Memory B cell (primary cell): ENCODE data around the gene C1orf174.

Source experiments
- ATAC-seq: fragments of 150-1000 bp; cut with Tn5 transposase; 2 replicates; pipeline ENCODE4 v1.10.0; 2021; ENCODE audit warnings: low read depth, mild to moderate bottlenecking, moderate library complexity
- DNase-seq, 2 donors: peaks; one replicate each; pipeline ENCODE4 v3.0.0; 2022; ENCODE audit warnings: low spot score in 2 of 2
- H3K27ac Mint-ChIP-seq: one replicate; pipeline ENCODE4 v1.8.0; 2022; ENCODE audit warnings: mild to moderate bottlenecking, moderate library complexity, mixed read lengths
- H3K27me3 Mint-ChIP-seq: one replicate; pipeline ENCODE4 v1.8.0; 2022; ENCODE audit warnings: mixed read lengths
- H3K36me3 Mint-ChIP-seq: one replicate; pipeline ENCODE4 v1.8.0; 2022; ENCODE audit warnings: mild to moderate bottlenecking, mixed read lengths
- H3K4me1 Mint-ChIP-seq: one replicate; pipeline ENCODE4 v1.8.0; 2022; ENCODE audit warnings: mixed read lengths
- H3K4me3 Mint-ChIP-seq: one replicate; pipeline ENCODE4 v1.8.0; 2022; ENCODE audit warnings: mild to moderate bottlenecking, moderate library complexity, mixed read lengths
- H3K9me3 Mint-ChIP-seq: one replicate; pipeline ENCODE4 v1.8.0; 2022; ENCODE audit warnings: mixed read lengths

The C1orf174 gene

DNA sequence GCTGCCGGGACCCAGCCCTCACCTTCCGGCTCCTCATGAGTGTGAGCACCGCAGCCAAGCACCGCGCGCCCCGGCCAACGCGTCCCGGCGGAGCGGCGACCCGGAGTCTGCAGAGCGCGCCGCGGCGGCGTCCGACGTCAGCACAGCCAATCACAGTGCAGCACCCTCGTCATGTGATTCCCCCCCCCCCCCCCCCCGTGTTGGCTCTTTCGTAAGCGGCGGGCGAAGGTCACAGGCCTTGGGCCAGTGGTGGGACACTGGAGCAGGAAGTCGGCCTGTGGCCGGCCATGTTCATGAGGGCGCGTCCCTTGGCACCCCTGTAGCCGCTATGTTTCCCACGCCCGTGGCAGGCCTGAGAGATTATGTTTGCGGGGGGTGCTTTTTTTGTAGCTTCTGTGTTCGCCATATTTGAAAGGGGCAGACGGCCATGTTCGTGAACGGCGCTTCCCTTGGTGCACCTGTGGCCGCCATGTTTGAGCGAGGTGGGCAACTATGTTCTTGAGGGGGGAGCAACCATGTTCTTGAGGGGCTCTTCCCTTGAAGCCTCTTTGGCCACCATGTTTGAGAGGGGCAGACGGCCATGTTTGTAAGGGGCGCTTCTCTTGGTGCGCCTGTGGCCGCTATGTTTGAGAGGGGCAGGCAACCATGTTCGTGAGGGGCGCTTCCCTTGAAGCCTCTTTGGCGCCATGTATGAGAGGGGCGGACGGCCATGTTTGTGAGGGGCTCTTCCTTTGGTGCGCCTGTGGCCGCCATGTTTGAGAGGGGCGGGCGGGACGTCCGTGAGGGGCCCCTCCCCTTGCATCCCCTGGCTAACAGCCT, at the start of gene C1orf174:
C1orf174 (minus strand) TSS at position 123 of the 819 bp plus-strand sequence; CDS start at position 37, 86 bp downstream.
- peaks cover 3% of the 10 kb centered on the region for H3K9me3 Mint-ChIP-seq
- peaks cover 17% of the 10 kb centered on the region for H3K36me3 Mint-ChIP-seq
- H3K4me1 Mint-ChIP-seq: peaks cover 12% of the 10 kb centered on the region
- peak within 1 kb of the TSS; percentile 96 for H3K4me3 Mint-ChIP-seq
- H3K27me3 Mint-ChIP-seq: no peaks in the 10 kb centered on the region
- peak; percentile 81 to 91 for DNase-seq
- peak within 1 kb of the TSS; percentile 88 for H3K27ac Mint-ChIP-seq
- peak; percentile 78 for ATAC-seq

DNA sequence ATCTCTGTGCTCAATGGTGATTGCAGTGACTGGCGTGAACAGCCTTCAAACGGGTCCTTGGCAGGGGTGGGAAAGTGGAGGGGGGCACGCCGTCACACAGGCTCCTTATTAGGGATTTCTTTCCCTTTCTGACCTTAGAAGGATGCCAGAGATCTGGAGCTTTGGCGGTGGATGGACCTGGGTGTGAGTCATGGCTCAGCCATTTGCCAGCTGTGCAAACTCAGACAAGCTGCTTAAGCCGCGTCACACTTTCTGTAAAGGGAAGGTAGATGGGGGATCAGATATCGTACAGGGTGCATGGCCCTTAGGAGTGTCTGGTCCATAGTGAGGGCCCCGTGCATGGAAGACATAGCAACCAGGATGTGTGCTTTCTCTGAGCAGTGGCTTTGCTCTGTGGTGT, 48.3 kb upstream of the C1orf174 start:
- H3K27ac Mint-ChIP-seq: no peak overlapping the region
- H3K9me3 Mint-ChIP-seq: no peaks in the 10 kb centered on the region
- peaks cover 17% of the 10 kb centered on the region for H3K27me3 Mint-ChIP-seq
- no peak for ATAC-seq
- no peaks in the 10 kb centered on the region for H3K36me3 Mint-ChIP-seq
- no peak overlapping the region for H3K4me3 Mint-ChIP-seq
- DNase-seq: no peak
- H3K4me1 Mint-ChIP-seq: no peaks in the 10 kb centered on the region

DNA sequence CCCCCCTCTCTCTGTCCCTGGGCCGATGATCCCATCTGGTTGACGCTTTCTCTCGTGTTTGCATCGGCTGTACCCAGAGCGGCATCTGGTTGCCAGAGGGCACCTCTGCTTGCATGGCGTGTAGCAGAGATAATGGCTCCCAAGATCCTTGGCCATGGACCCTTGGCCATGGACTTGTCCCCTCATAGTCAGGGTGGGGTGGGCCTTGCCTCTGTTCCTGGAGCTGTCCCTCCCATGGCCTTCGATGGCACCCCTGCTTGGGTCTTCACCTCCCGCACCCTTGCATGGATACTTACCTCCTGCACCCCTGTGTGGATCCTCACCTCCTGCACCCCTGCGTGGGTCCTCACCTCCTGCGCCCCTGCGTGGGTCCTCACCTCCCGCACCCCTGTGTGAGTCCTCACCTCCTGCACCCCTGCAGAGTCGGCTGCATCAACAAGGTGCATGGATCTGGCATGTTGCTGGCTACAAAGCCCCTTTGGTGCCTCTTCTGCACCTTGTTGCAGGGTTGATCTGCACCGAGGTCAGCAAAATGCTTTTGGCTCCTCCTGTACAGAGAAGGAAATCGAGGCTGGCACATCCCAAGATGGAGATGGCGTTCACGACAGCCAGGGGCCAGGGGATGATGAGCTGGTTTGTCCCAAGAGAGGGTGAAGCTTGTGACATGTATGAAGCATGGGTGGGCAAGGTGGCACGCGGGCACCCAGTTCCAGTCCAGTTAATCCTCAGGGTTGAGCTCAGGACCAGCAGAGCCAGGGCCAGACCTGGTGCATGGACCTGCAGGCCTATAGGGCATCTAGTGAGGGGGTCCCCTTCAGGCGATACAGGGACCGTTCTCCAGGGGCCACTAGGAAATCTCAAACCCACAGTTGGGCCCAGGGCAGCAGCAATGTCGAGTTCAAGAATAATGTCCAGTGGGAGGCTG, 46.1 kb upstream of the C1orf174 start:
- Mint-ChIP-seq H3K4me3 (no peak overlapping the region), H3K27ac (no peak overlapping the region), H3K9me3 (no peaks in the 10 kb centered on the region), H3K36me3 (no peaks in the 10 kb centered on the region), H3K4me1 (no peaks in the 10 kb centered on the region), H3K27me3 (peaks cover 17% of the 10 kb centered on the region)
- ATAC-seq: no peak
- DNase-seq: no peak

DNA sequence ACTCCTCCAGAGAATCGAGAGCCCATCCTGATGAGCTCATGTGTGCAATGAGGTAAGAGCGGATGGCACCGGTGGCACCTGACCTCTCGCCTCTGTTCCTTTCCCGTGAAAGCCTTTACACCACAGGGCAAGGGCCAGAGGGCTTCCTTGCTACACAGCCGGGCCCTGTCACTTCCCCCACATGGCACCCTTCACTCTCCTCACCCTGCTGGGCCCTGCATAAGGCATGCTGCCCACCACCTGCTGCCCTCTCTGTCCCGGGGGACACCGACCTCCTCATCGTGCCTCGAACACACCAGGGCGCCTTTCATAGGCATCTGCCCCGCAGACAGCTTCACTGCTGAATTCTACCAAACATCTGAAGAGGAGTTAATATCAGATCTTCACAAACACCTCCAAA, 45.1 kb upstream of the C1orf174 start:
- Mint-ChIP-seq H3K4me3 (no peak overlapping the region), H3K36me3 (no peaks in the 10 kb centered on the region), H3K9me3 (no peaks in the 10 kb centered on the region), H3K27ac (no peak overlapping the region), H3K27me3 (peaks cover 16% of the 10 kb centered on the region), H3K4me1 (no peaks in the 10 kb centered on the region)
- ATAC-seq: no peak
- DNase-seq: no peak

DNA sequence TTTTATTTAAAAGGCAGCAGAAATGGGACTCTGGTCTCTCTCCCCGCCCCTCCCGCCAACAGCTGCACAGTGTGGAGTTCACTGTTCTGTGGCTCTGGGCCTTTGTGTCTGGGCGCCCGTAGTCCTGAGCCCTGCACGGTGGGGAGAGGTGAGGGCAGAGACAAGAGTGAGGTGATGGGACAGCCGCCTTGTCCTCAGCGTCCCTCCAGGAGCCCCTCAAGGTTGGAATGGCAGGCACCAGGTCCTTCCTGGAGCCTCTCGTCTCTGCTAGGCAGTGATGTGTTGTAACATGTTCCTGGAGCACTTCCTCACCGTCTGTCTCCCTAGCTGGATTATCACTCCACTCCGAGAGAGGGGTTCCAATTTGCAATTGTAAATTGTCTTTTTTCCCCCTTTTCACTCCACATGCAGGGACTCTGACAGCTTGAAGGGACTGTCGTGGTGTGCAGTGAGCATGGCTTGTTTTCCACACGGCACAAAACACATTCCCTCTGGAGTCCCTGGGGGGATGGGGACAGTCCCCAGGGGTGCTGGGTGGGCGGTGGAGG, 44.6 kb upstream of the C1orf174 start:
- H3K36me3 Mint-ChIP-seq: no peaks in the 10 kb centered on the region
- no peak for ATAC-seq
- no peak for DNase-seq
- no peaks in the 10 kb centered on the region for H3K4me1 Mint-ChIP-seq
- peaks cover 14% of the 10 kb centered on the region for H3K27me3 Mint-ChIP-seq
- no peaks in the 10 kb centered on the region for H3K9me3 Mint-ChIP-seq
- no peak overlapping the region for H3K27ac Mint-ChIP-seq
- no peak overlapping the region for H3K4me3 Mint-ChIP-seq

DNA sequence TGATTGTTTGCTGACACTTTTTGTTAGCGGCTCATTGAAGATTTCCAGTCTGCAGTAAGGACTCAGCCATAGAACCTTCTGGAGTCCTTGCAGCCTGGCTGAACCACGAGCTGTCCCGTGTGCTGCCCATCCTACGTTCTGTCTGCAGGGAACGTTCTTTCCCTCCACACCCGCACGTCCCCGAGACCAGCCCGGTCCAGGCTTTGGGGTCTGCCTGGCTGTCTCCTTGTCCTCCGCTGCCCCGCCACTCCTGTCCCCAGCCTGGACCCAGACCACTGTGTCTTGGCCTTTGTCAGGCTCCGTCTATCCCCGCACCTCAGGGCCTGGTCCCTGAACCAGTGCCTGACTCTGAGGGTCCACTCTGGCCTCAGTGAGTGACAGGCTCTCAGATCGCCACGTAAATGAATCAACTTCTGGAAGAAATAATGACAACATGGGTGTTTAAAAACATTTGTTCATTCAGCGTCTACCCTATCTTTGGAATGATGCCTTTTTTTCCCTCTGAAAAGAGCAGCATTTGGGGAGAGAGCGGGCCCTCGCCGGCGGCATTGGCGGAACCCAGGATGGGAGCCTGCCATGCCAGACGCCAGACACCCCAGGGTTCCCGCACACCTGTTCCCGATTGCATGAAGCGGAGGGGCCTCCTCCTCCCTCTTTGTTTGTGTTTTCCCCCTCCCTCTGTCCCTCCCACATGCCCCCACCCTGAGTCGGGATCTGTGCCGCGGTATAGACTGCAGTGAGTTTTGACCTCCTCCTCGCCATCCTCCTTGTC, 43.9 kb upstream of the C1orf174 start:
- H3K36me3 Mint-ChIP-seq: no peaks in the 10 kb centered on the region
- DNase-seq (no peak), ATAC-seq (no peak)
- no peak overlapping the region for H3K27ac Mint-ChIP-seq
- H3K27me3 Mint-ChIP-seq: peaks cover 18% of the 10 kb centered on the region
- H3K4me3 Mint-ChIP-seq: no peak overlapping the region
- no peaks in the 10 kb centered on the region for H3K4me1 Mint-ChIP-seq
- no peaks in the 10 kb centered on the region for H3K9me3 Mint-ChIP-seq

DNA sequence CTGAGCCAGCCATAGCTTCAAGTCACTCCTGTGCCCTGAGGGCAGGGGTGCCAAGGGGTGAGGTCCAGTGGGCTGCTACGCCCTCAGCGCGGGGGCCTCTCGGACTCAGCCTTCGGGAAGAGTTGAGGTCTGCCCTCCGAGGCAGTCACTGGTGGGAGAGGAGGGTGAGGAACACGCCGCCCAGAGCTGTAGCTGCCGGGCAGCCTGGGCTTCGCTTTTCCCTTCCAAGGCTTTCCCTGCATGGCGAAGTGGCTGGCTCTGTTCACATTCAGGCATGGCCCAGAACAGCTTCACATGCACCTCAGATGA, 43.0 kb upstream of the C1orf174 start:
- Mint-ChIP-seq H3K36me3 (no peaks in the 10 kb centered on the region), H3K4me3 (no peak overlapping the region), H3K27ac (no peak overlapping the region), H3K4me1 (no peaks in the 10 kb centered on the region), H3K9me3 (peaks cover 4% of the 10 kb centered on the region), H3K27me3 (peaks cover 16% of the 10 kb centered on the region)
- ATAC-seq: no peak
- DNase-seq: no peak

DNA sequence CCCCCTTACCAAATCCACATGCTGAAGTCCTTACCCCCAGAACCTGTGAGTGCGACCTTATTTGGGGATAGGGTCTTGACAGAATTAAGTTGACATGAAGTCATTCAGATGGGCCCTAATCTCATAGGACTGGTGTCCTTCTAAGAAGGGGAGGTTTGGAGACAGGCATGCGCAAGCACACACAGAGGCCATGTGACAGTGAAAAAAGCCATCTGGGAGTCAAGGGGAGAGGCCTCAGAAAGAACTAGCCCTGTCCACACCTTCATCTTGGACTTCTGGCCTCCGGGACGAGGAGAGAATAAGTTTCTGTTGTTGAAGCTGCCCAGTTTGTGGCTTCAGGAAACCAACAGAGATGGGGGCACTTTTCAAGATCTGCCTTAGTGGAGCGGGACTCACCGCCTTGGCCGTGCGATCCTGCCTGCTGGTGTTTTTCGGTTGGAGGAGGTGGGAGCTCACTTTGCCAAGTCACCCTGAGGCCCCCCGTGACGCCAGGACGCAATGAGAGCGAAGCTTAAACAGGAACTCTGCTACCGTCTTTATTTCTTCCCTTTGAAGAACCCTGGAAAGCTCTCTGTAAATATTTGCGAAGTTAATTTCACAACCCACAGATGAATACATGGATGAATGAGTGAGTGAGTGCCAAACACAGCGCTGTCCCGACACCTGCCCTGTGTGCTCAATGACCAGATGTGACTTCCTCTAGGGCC, 42.5 kb upstream of the C1orf174 start:
- Mint-ChIP-seq H3K4me1 (no peaks in the 10 kb centered on the region), H3K4me3 (no peak overlapping the region), H3K9me3 (peaks cover 4% of the 10 kb centered on the region), H3K27me3 (peaks cover 16% of the 10 kb centered on the region), H3K36me3 (no peaks in the 10 kb centered on the region), H3K27ac (no peak overlapping the region)
- ATAC-seq (no peak), DNase-seq (no peak)

DNA sequence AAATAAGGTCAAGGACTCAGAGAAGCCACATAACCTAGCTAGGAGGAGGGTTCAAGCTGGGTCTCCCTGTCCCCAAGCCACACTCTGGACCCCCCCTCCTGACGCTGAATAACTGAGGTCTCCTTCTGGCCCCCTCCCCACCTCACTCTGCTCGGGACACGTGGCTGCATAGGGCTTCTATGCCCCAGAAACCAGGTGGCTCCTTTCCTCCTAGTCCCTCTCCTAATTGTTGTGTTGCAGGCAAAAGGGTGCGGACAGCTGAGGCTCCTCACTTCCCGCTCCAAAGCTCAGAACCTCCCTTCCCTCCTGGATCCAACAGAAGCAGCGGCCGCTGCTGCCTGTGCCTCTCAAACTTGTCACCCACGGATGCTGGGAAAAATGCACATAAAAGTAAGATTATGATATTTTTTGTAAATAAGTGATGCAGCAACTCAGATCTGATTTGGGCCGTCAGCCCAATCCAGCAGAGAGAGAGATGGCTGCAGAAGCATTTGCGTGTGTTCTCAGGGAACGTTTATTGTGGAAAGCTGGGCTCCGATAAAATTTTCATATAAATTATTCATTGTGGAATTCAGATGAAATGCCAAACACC, 40.8 kb upstream of the C1orf174 start:
- no peak overlapping the region for H3K27ac Mint-ChIP-seq
- H3K27me3 Mint-ChIP-seq: peaks cover 10% of the 10 kb centered on the region
- ATAC-seq (no peak), DNase-seq (no peak)
- no peak overlapping the region for H3K4me3 Mint-ChIP-seq
- peaks cover 5% of the 10 kb centered on the region for H3K36me3 Mint-ChIP-seq
- no peaks in the 10 kb centered on the region for H3K4me1 Mint-ChIP-seq
- peaks cover 5% of the 10 kb centered on the region for H3K9me3 Mint-ChIP-seq

DNA sequence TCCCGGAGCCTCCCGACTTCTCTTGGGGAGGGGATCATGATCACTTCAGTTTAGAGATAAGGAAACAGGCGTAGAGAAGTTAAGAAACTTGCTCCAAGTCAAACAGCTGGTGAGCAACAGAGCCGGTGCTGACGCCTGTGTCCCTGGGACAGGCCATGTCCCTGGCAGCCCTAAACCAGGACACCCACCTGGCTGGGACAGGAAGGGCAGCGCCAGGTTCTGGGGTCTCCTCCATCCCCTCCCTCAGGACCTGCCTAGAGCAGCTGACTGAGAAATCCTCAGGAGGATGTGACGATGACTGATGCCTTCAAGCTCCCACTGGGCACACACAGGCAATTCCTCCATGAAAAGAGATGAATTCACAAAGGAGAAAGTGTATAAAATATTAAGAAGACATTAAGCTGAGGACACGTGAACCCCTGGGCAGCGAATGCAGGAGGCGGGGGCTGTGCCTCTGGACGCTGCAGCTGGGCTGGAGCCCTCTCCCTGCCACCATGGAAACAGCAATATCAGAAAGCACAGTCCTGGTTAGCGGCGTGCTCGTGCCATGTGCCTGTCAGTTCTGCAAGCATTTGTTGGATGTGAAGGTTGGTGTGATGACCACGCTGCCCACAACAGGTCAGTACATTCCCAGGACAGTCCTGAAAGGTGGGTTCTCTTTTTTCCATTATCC, 40.1 kb upstream of the C1orf174 start:
- ATAC-seq (no peak), DNase-seq (no peak)
- peaks cover 9% of the 10 kb centered on the region for H3K27me3 Mint-ChIP-seq
- H3K36me3 Mint-ChIP-seq: peaks cover 5% of the 10 kb centered on the region
- H3K9me3 Mint-ChIP-seq: peaks cover 5% of the 10 kb centered on the region
- no peak overlapping the region for H3K4me3 Mint-ChIP-seq
- H3K27ac Mint-ChIP-seq: no peak overlapping the region
- H3K4me1 Mint-ChIP-seq: no peaks in the 10 kb centered on the region

DNA sequence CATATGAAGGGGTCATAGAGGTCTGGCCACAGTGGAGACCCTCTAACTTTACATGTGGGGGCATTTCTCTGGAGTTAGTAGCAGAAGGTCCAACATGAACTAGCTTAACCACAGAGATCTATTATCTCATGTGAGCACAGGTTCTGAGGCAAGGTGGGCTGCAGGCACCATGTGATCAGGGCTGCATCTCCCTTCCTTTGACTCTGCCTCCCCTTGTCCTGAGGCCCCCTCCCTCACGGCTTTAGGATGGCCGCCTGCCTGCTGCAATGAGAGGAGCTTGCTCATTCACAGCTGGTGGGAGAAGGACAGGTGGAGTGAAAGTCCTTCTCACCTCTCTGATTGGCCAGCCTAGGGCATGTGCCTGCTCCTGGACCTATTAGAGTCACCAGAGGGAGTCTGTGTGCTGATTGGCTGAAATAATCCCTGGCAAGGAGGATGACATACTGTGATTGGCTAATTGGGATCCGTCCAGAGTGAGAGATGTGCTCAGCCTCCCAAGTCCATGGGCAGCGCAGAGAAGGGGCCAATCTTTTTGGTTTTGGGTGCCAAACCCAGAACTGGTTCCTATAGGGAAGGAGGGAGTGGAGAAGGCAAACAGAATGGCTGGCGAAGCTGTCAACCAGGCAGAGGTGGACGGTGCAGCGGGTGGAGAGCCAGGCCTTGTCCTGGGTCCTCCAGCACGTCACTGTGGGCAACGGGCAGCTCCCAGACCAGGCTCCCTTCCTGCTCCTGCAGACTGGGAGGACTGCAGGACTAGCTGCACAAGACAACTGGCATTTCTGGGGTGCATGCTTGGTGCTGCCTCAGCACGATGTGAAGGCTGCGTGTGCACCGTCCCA, 39.4 kb upstream of the C1orf174 start:
- DNase-seq (no peak), ATAC-seq (no peak)
- no peak overlapping the region for H3K4me3 Mint-ChIP-seq
- H3K27me3 Mint-ChIP-seq: peaks cover 11% of the 10 kb centered on the region
- H3K36me3 Mint-ChIP-seq: peaks cover 5% of the 10 kb centered on the region
- H3K27ac Mint-ChIP-seq: no peak overlapping the region
- H3K4me1 Mint-ChIP-seq: no peaks in the 10 kb centered on the region
- H3K9me3 Mint-ChIP-seq: peaks cover 5% of the 10 kb centered on the region
